NCI-H82 treated with DMSO at 0.1 percent for 48 hours (cell line): Measurements from ENCODE around the gene ACYP2.

ENCODE experiments used
- DNase-seq: peaks from one replicate; lab custom pipeline; 2025; ENCODE audit not compliant: unreplicated experiment; lab: John Stamatoyannopoulos, UW

Gene ACYP2

GRCh38 chr2:54149638-54150441 is 34.4 kb downstream of the ACYP2 start:
- no peak for DNase-seq

- no peak for DNase-seq
These were observed 42.9 kb downstream of the ACYP2 start for GRCh38 chr2:54158311-54158710.

GRCh38 chr2:54161660-54162424 is 46.4 kb downstream of the ACYP2 start:
- DNase-seq, result no peak

GRCh38 chr2:54164106-54164505 is 48.7 kb downstream of the ACYP2 start:
- DNase-seq, result no peak

- no peak for DNase-seq
These were observed 50.8 kb downstream of the ACYP2 start for GRCh38 chr2:54166121-54166773.

- peak; percentile 20 for DNase-seq
These were observed 61.2 kb downstream of the ACYP2 start for GRCh38 chr2:54176577-54176976.

GRCh38 chr2:54183281-54183680 is 67.9 kb downstream of the ACYP2 start:
- DNase-seq, result no peak

GRCh38 chr2:54183972-54184371 is 68.6 kb downstream of the ACYP2 start:
- no peak for DNase-seq

GRCh38 chr2:54185105-54185504 is 69.7 kb downstream of the ACYP2 start:
- DNase-seq, result no peak

- DNase-seq, result no peak
These were observed 71.9 kb downstream of the ACYP2 start for GRCh38 chr2:54187331-54187730.

- no peak for DNase-seq
These were observed 74.1 kb downstream of the ACYP2 start for GRCh38 chr2:54189539-54189938.

GRCh38 chr2:54191361-54192135 is 76.1 kb downstream of the ACYP2 start:
- DNase-seq, result no peak

GRCh38 chr2:54194761-54195750 is 79.6 kb downstream of the ACYP2 start:
- DNase-seq, result no peak

- peak; percentile 63 for DNase-seq
These were observed 81.2 kb downstream of the ACYP2 start for GRCh38 chr2:54196646-54197045.

- no peak for DNase-seq
These were observed 89.1 kb downstream of the ACYP2 start for GRCh38 chr2:54204476-54204875.

- no peak for DNase-seq
These were observed 91.2 kb downstream of the ACYP2 start for GRCh38 chr2:54206596-54206995.

- no peak for DNase-seq
These were observed 92.3 kb downstream of the ACYP2 start for GRCh38 chr2:54207666-54208195.

- DNase-seq, result no peak
These were observed 93.2 kb downstream of the ACYP2 start for GRCh38 chr2:54208364-54209240.

- no peak for DNase-seq
These were observed 94.0 kb downstream of the ACYP2 start for GRCh38 chr2:54209379-54209778.
